Astrocyte (in vitro differentiated cells and primary cell): ENCODE data around the gene CDH13. TPM values are rescaled to one million over a fixed set of nuclear protein-coding genes. Genes with fewer than 3 reads are reported as not detected.

Experiments used
- DNase-seq: peaks from one replicate; pipeline ENCODE4 v3.0.0-alpha.2; 2010; ENCODE audit warnings: low read depth
- FAIRE-seq: peaks from 2 replicates; lab custom pipeline; 2011; peaks lifted over from hg19 to GRCh38; lab: Jason Lieb, UNC
- H2AFZ ChIP-seq: 2 replicates; pipeline ENCODE4 v1.6.0; 2012; ENCODE audit warnings: low read depth, low read length, inconsistent platforms
- H3K27ac ChIP-seq: 2 replicates; pipeline ENCODE4 v1.5.1; 2011; ENCODE audit warnings: low read depth, low read length, inconsistent platforms
- H3K27me3 ChIP-seq: 2 replicates; pipeline ENCODE4 v1.6.0; 2011; ENCODE audit warnings: low read length, inconsistent platforms; ENCODE audit not compliant: insufficient read depth
- H3K36me3 ChIP-seq: 2 replicates; pipeline ENCODE4 v1.5.1; 2011; ENCODE audit warnings: low read length, inconsistent platforms; ENCODE audit not compliant: insufficient read depth
- H3K4me1 ChIP-seq: 2 replicates; pipeline ENCODE4 v1.5.1; 2011; ENCODE audit warnings: low read length, inconsistent platforms; ENCODE audit not compliant: insufficient read depth
- H3K4me2 ChIP-seq: 2 replicates; pipeline ENCODE4 v1.6.0; 2012; ENCODE audit warnings: low read length, inconsistent platforms
- H3K4me3 ChIP-seq: 2 replicates; pipeline ENCODE4 v1.5.1; 2011; ENCODE audit warnings: low read depth, mild to moderate bottlenecking, low read length, inconsistent platforms; ENCODE audit not compliant: insufficient read depth
- H3K79me2 ChIP-seq: 2 replicates; pipeline ENCODE4 v1.6.0; 2012; ENCODE audit warnings: mild to moderate bottlenecking, low read length, inconsistent platforms; ENCODE audit not compliant: insufficient read depth
- H3K9ac ChIP-seq: 2 replicates; pipeline ENCODE4 v1.6.0; 2012; ENCODE audit warnings: mild to moderate bottlenecking, low read length, inconsistent platforms
- H3K9me3 ChIP-seq: 2 replicates; pipeline ENCODE4 v1.5.1; 2012; ENCODE audit warnings: low read depth, mild to moderate bottlenecking, low read length, inconsistent platforms; ENCODE audit not compliant: insufficient read depth
- H4K20me1 ChIP-seq: 2 replicates; pipeline ENCODE4 v1.6.0; 2012; ENCODE audit warnings: low read length, inconsistent platforms; ENCODE audit not compliant: insufficient read depth
- H3K27ac Mint-ChIP-seq: one replicate; pipeline ENCODE4 v1.8.0; 2021; ENCODE audit warnings: mild to moderate bottlenecking, mixed read lengths; ENCODE audit not compliant: unreplicated experiment
- H3K27me3 Mint-ChIP-seq: one replicate; pipeline ENCODE4 v1.8.0; 2021; ENCODE audit warnings: low read depth, mixed read lengths; ENCODE audit not compliant: unreplicated experiment
- H3K36me3 Mint-ChIP-seq: one replicate; pipeline ENCODE4 v1.8.0; 2021; ENCODE audit warnings: low read depth, mixed read lengths; ENCODE audit not compliant: unreplicated experiment
- H3K4me1 Mint-ChIP-seq: one replicate; pipeline ENCODE4 v1.8.0; 2021; ENCODE audit warnings: low read depth, mixed read lengths; ENCODE audit not compliant: unreplicated experiment
- H3K4me3 Mint-ChIP-seq: one replicate; pipeline ENCODE4 v1.8.0; 2021; ENCODE audit warnings: mild to moderate bottlenecking, moderate library complexity, mixed read lengths; ENCODE audit not compliant: unreplicated experiment
- H3K9me3 Mint-ChIP-seq: one replicate; pipeline ENCODE4 v1.8.0; 2021; ENCODE audit warnings: mild to moderate bottlenecking, mixed read lengths; ENCODE audit not compliant: unreplicated experiment
- EZH2 ChIP-seq: IDR thresholded peaks from 2 replicates; pipeline ENCODE4 v1.6.1; 2012; ENCODE audit warnings: mild to moderate bottlenecking, low read length, inconsistent platforms; ENCODE audit not compliant: insufficient read depth
- total RNA-seq: library from RNA; stranded (reverse); gene quantifications from 2 replicates; pipeline ENCODE4 v1.2.1, GENCODE V29; 2021
- TF ChIP-seq, protein P1 (sequence below): IDR thresholded peaks from 2 replicates; pipeline ENCODE4 v1.5.1; 2011; ENCODE audit warnings: low read depth, mild to moderate bottlenecking, inconsistent platforms, low read length, moderate library complexity; ENCODE audit not compliant: insufficient read depth

Gene CDH13
- total RNA-seq, 1 donor from 2014 or later = 41.7 TPM

DNA sequence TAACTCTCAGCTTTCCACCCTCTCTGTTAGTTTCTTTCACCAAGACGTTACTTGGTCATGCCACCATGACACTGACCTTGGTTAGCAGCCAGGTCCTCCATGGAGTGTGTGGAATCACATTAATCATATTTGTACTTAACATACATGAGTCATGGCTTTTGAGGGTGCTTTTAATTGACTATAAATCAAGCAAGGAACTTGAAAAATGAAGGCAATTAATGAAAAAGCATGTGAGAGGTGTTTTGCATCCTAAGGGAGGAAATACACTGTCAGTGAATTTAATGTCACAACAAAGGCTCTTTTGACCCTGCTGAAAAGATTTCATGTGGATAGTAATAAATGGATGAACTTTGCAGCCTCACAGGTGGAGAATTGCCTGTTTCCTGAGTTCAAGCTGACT lies 240.7 kb downstream of the CDH13 start:
- no peaks in the 10 kb centered on the region for H3K36me3 ChIP-seq
- no peaks in the 10 kb centered on the region for H3K27me3 ChIP-seq
- peaks cover 5% of the 10 kb centered on the region for H3K36me3 Mint-ChIP-seq
- TF ChIP-seq EZH2 = no peak
- TF ChIP-seq, protein P1, sequence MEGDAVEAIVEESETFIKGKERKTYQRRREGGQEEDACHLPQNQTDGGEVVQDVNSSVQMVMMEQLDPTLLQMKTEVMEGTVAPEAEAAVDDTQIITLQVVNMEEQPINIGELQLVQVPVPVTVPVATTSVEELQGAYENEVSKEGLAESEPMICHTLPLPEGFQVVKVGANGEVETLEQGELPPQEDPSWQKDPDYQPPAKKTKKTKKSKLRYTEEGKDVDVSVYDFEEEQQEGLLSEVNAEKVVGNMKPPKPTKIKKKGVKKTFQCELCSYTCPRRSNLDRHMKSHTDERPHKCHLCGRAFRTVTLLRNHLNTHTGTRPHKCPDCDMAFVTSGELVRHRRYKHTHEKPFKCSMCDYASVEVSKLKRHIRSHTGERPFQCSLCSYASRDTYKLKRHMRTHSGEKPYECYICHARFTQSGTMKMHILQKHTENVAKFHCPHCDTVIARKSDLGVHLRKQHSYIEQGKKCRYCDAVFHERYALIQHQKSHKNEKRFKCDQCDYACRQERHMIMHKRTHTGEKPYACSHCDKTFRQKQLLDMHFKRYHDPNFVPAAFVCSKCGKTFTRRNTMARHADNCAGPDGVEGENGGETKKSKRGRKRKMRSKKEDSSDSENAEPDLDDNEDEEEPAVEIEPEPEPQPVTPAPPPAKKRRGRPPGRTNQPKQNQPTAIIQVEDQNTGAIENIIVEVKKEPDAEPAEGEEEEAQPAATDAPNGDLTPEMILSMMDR = no peak
- H3K4me3 ChIP-seq = no peak overlapping the region
- H3K27ac ChIP-seq = no peak overlapping the region
- H3K4me2 ChIP-seq = no peak overlapping the region
- H3K27ac Mint-ChIP-seq = no peak overlapping the region
- H3K9me3 ChIP-seq = peaks cover 2% of the 10 kb centered on the region
- FAIRE-seq (no peak), DNase-seq (peak; percentile 42)
- H3K9ac ChIP-seq = no peak overlapping the region
- no peaks in the 10 kb centered on the region for H4K20me1 ChIP-seq
- peaks cover 3% of the 10 kb centered on the region for H3K27me3 Mint-ChIP-seq
- H3K4me3 Mint-ChIP-seq = no peak overlapping the region
- H3K79me2 ChIP-seq = no peaks in the 10 kb centered on the region
- no peaks in the 10 kb centered on the region for H3K4me1 Mint-ChIP-seq
- no peaks in the 10 kb centered on the region for H3K4me1 ChIP-seq
- H2AFZ ChIP-seq = no peak overlapping the region
- peaks cover 11% of the 10 kb centered on the region for H3K9me3 Mint-ChIP-seq

GRCh38 chr16:82874271-82874670 lies 247.5 kb downstream of the CDH13 start:
- peaks cover 4% of the 10 kb centered on the region for H3K9me3 Mint-ChIP-seq
- Histone ChIP-seq H3K27ac (no peak overlapping the region), H3K79me2 (no peaks in the 10 kb centered on the region), H3K27me3 (no peaks in the 10 kb centered on the region), H4K20me1 (peaks cover 8% of the 10 kb centered on the region), H3K9ac (no peak overlapping the region), H3K9me3 (no peaks in the 10 kb centered on the region), H3K4me1 (no peaks in the 10 kb centered on the region), H3K4me3 (no peak overlapping the region), H3K4me2 (no peak overlapping the region), H2AFZ (no peak overlapping the region), H3K36me3 (no peaks in the 10 kb centered on the region)
- no peak overlapping the region for H3K4me3 Mint-ChIP-seq
- DNase-seq (no peak), FAIRE-seq (no peak)
- peaks cover 5% of the 10 kb centered on the region for H3K27me3 Mint-ChIP-seq
- no peak overlapping the region for H3K27ac Mint-ChIP-seq
- TF ChIP-seq, protein P1 = no peak
- TF ChIP-seq EZH2 = no peak
- H3K4me1 Mint-ChIP-seq = no peaks in the 10 kb centered on the region
- peaks cover 2% of the 10 kb centered on the region for H3K36me3 Mint-ChIP-seq

DNA sequence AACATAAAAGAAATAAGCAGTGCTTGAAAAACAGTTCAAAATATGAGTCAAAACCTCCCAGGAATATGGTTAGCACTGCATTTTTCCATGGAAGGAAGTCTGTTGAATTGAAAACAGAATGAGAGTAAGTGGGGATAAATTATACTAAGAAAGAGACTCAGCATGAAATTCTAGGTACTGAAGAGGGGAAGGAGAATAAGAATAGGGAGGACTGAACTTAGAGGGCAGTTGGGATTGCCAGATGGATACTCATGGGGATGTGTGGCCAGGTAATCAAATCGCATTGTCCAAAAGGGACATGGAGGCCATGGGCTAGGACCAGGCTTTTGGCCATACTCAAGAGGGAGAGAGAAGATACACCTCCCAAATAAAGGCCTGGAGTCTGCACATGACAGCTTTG lies 247.9 kb downstream of the CDH13 start:
- Histone ChIP-seq H3K4me3 (no peak overlapping the region), H3K4me2 (no peak overlapping the region), H3K36me3 (no peaks in the 10 kb centered on the region), H3K9ac (no peak overlapping the region), H2AFZ (no peak overlapping the region), H4K20me1 (peaks cover 8% of the 10 kb centered on the region), H3K4me1 (no peaks in the 10 kb centered on the region), H3K27me3 (no peaks in the 10 kb centered on the region), H3K79me2 (no peaks in the 10 kb centered on the region), H3K9me3 (no peaks in the 10 kb centered on the region), H3K27ac (no peak overlapping the region)
- Mint-ChIP-seq H3K4me1 (no peaks in the 10 kb centered on the region), H3K36me3 (peaks cover 2% of the 10 kb centered on the region), H3K27me3 (peaks cover 5% of the 10 kb centered on the region), H3K4me3 (no peak overlapping the region), H3K9me3 (peaks cover 4% of the 10 kb centered on the region), H3K27ac (no peak overlapping the region)
- FAIRE-seq (no peak), DNase-seq (no peak)
- no peak for TF ChIP-seq EZH2
- TF ChIP-seq, protein P1 = no peak
